ENCODE measurements around the gene ZNHIT3.
"Not testable (repeated sequence)": the region's sequence is repeated elsewhere in the genome, so short reads cannot be mapped to it uniquely, and the experiment has no call there.

The ZNHIT3 gene

DNA sequence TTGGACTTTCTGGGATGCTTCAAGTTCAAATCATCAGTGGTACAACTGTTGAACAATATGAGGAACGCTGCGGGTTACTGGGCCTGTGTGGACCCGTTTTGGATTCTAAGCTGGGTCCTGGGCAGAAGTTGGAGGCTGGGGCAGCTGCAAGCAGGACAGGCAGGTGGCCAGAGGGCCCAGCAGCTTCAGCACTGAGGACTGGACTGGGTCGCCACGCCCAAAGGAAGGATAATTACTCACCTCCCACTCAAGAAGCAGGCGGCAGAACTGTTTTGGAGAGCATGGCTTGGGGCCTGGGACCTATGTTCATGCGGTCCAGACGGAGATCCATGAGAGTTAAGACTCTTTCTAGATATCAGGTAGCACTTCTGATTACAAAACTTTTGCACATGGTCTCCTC, 1.5 kb upstream of the ZNHIT3 start:
- no peak for DNase-seq

DNA sequence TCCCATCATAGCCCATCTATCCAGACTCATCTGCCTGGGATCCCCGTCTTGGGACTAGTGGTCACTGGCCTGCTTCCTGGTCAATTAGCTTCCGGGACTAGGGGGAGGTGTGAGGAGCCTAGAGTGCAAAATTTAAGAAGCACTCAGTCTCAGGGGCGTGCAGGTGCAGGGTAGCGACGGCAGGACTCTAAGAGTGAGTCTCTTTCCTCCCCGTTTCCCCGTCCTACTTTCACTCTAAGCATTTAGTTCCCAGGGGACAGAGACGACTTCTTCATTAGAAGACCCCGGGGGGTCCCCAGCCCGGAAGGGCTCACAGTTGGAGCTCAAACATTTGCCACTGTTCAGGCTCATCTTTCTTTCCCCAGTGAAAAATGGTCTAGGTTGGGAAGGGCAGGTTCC, 677 bp upstream of the ZNHIT3 start:
- DNase-seq, result no peak

DNA sequence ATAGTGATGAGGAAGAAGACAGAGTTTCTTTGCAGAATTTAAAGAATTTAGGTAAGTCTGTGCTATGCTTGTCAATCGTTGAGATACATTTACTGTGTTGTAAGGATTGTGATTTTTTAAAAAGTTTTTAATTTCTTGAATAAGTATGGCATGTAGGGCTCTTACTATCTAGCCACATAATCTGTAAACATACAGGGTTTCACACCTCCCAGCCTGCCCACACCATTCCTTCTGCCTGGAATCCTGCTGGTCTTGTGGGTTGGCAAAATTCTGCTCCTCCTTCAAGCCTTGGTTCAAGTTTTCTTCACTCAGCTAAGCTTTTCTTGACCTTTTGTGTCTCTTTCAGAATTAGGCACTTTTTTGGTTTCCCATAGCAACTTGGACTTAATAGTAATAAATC, 7.5 kb downstream of the ZNHIT3 start:
- DNase-seq, result no peak

DNA sequence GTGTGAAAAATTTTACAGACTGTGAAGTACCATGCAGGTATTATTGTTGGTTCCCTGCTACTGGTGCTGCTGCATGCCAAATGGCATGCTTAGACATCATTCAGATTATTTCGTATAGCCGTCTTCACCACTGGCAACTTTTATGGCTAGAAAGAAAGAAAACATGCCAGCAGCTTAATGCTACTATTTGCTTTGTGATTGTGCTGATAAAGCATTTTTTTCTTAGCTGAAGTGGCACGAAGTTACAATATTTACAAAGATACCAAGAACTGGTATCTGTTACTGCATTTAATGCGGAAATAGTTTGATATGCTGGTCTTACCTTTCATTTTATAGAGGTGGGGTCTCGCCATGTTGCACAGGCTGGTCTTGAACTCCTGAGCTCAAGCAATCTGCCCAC, 8.2 kb downstream of the ZNHIT3 start:
- DNase-seq, result no peak

DNA sequence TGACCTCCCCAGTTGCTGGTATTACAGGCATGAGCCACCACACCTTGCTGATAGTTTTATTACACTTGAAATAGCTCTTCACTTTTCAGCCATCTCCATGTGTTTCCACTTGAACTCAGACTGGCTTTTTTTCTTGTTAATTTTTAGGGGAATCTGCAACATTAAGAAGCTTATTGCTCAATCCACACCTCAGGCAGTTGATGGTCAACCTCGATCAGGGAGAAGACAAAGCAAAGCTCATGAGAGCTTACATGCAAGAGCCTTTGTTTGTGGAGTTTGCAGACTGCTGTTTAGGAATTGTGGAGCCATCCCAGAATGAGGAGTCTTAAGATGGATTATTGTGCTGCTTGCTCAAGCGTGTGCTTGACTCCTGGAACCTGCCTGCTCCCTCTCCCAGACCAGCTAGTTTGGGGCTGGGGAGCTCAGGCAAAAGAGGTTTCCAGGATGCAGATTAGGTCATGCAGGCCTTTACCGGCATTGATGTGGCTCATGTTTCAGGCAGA, 8.6 kb downstream of the ZNHIT3 start:
- no peak for DNase-seq

DNA sequence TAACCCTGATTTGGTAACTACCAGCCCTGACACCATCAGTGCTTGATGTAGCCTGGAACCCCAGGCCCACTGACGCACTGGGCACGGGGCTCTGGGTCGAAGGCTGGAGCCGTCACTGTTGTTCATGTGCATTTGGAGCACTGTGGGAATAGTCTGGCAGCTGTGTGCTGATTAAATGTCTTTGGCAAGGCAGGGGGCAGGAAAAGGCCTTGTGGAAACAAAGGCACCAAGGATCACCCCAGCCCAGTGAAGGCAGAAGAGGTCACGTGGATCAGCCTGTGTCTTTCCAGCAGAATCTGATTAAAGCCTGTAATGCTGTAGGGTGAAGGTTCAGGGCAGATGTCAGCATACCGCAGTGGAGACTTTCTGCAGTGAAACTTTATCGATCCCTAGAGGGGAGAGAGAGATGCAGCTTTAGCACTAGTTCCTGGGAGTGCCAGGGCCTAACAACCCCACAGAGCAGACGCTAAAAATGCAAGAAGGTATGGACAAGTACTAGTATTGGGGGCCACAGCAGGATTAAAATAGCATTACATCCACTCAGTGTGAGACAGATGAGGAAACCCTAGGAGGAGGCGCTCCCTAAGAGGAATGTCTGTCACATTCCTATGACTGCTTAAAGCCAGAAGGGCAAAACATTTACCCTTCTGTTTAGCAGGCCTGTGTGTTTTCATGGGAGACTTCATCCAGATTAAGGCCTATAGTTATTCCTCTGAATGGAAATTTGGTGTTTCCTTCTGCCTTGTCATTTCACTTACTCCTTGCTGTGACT, 9.7 kb downstream of the ZNHIT3 start:
- no peak for DNase-seq

DNA sequence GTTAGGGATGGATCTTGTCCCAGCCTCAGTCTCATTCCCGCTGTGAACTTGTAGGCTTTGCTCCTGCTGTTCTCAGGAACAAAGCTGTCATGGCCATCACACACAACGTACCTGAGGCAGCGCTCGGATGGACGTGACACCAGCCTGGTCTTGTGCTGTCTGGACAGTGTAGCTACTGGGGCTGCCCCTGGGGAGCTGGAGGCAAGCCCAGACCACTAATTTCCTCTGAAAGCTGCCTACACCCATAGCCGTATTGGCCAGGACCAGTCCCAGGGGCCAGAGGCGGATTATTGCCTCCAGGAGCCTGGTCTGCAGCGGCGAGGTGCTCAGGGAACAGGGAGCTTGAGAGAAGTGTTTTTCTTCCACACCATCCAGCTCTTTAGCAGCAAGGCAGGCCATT, 11.7 kb downstream of the ZNHIT3 start:
- no peak for DNase-seq

DNA sequence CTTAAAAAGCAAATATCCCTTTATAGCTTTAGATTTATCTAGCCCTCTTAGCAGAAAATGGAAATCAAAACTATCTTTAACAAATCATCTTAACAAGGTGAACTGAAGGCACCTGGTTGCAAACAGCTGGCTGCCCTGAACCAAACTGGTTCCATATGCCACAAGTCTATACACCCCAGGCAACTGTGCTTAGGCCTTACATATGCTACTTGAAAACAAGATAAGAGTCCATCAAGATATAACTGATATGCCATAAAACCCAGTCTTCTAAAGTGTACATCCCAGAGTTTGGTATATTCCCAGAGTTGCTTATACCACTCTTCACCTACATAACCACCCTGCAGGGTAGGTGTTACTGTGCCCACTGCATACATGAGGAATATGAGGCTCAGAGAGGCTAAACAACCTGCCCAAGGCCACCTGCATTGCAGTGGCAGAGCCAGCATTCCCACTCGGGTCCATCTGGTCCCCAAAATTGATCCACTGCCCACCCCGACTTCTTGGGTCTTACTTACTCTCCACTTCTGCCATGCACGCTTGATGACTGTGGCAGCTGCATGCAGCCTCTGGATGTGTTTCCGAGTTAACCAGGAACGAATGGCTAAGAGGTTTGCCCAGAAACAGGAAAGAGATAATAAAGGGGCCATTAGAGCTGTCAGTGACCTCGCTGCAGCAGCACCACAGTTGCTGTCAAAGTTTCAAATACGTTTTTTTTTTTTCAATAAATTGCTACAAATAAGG, 12.2 kb downstream of the ZNHIT3 start:
- DNase-seq, result no peak

DNA sequence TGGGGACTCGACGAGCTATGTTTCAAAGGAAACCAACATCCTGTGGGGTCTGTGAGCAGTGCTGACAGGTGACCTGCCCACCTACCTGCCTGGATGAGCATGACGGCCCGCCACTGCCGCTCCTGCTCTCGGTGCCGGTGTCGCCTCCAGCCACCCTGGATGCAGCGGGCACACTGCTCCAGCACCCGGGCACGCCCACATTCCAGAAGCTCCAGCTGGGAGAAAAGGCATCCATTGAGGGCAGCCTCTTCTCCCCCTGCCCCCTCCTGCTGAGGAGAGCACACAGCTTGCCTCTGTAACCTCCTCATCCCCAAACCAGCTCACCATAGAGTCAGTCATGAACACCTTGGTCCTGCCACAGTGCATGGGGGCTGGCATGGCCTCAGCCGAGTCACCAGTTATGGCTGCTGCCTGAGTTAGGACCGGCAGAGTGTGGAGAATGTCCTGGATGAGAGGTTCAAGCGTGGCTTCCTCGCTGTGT, 14.3 kb downstream of the ZNHIT3 start:
- DNase-seq, result no peak

DNA sequence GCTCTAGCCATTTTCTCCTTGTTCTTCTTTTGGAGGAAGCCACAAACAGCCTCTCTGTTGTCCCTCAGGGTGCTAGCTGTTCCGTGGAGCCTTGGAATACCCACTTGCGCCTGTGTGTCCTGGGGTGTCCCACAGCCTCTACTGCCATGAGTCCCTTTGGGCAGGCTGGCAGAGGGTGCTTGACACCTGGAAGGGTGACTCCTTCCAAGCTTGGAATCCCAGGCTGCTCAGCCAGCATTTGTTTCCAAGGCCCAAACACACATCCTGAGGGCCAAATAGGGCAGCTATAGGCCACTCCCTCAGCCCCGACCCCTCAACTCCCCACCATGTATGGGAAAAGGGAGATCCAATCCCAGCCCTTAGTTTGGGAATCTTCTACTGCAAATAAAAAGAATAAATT, 14.9 kb downstream of the ZNHIT3 start:
- DNase-seq, result no peak

DNA sequence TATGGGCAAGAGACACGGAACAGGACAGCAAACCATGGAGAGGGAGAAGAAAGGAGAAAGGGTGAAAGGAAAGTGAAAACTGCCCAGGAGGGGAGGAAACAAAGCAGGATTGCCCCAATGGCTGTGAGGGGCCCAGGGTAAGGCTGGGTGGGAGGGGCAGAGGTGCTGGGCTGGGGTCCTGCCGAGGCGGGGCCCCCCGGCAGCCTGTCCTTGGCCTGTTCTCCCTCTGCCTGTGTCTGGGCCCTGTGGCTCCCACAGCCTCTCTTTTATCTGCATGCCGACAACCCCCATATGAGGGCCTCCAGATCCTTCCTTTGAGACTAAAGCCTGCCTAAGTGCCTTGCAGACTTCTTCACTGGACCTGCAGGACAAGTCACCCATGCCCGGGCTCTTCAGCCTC, 15.5 kb downstream of the ZNHIT3 start:
- no peak for DNase-seq

DNA sequence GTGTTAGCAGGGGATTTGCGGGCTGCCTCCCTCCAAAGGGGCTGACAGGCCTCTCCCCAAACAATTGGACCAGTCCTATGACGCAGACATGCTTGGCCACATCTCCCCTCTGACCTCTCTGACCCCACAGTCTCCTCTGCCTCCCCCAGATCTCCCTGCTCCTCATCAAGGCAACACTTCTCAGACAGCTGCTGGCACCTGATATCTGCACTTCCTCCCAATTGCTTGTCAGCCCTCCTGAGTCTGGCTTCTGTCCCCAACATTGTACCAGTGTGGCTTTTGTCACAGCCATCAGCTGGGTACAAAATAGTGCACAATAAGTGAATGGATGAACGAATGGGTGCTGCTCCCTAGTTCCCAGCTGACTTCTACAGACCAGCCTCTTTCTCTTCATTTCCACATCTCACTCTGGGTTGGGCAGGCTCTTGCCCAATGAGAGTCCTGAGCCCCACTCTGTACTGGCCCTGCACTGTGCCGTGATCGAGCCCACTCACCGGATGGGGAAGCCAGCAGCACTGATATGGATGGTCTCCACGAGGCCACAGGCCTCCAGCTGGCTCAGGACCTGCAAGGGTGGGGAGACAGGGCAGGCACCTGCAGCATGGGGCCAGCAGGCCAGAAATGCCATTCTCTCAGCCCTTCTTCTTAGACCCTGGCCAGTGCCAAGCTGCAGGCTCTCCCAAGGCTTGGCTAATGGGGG, 17.1 kb downstream of the ZNHIT3 start:
- DNase-seq, result no peak

DNA sequence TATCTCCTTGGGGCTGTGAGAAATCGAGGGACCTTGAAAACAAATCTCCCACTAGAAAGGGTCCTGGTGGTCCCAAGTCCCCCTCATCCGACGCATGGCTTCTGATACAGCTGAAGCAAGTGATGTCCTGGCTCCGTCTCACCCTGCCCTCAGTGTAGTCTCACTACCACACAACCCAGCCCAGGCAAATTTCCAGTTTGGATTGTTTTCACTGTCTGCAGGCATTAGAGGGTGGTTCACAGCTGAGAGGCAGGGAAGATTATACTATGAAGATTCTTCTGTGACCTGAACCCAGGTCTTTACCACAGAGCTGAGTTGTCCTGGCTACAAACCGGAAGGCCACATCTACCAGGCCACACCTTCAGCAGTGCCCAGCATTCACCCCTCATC, 17.7 kb downstream of the ZNHIT3 start:
- no peak for DNase-seq

DNA sequence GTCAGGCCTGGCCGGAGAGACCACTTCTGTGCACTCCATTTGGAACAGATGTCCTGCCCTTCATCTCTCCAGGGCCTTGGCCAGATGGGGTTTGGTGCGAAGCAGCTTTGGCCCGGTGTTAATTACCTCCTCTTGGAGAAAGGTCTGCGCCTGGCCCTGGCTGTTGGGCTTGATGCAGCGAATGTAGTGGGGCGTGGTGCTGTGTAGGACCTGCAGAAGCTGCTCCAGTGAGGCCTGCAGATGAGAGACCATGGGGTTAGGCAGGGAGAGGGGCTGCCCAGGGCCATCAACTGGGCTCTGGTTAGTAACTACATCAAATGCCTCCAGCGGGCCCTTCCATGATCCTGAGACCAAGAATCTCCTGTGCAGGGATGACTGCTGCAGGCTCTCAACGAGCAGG, 18.7 kb downstream of the ZNHIT3 start:
- DNase-seq, result no peak

DNA sequence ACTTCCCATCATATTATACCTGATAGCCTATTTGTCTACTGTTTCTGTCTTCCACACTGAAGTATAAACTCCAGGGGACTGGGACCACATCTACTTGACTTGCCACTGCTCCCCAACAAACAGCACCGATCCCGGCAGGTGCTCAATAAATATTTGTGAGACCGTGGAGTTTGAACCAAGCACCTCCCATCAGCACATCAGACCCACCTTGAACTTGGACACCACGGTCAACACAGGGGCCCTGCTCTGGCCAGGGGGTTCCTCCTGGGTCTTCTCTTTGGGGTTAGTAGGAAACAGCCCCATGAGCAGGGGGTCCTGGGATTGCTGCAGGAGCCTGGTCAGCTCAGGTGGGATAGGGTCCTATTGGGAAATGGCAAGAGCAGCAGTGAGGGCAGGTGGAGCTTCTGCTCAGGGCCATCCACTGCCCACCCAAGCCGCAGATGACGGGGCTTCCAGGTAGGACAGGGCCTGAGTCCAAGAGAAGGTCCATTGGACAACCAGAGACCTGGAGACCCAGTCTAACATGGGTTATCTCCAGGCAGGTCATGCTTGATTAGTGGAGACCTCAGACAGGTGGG, 19.9 kb downstream of the ZNHIT3 start:
- DNase-seq, result no peak

DNA sequence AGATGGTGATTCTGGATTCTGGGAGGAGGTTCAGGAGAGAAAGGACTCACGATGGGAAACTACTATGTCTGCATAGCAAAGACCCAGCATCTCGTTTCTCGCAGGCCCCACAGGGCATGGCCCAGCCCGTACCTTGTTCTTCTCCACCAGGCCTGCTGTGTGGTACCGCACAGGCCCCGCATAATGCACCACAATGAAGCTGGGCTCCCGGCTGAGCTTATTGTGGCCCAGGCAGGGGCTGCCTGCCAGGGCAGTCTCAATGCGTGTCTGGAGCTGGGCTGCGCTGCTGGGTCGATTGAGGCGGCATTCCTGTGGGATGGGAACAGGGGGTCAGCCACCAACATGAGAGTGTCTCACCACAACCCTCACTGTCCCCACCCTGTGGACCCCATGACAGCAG, 20.4 kb downstream of the ZNHIT3 start:
- no peak for DNase-seq

DNA sequence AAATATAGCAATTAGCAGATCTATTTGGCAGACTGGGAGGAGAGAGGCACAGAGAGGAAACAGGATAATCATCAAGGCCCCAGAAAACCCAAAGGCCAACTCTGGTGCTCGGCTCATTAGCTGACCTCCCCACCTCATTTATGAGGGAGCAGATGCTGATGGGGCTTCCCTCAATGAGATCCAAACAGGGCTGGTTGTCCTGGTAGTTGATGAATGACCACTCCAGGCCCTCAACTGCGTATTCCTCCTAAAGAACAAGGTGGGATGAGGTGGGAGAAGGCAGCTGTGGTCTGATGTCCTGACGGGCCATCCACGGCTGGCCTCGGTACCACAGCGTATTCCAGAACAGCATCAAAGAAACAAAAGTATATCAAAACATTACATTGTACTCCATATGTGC, 20.8 kb downstream of the ZNHIT3 start:
- DNase-seq, result no peak

DNA sequence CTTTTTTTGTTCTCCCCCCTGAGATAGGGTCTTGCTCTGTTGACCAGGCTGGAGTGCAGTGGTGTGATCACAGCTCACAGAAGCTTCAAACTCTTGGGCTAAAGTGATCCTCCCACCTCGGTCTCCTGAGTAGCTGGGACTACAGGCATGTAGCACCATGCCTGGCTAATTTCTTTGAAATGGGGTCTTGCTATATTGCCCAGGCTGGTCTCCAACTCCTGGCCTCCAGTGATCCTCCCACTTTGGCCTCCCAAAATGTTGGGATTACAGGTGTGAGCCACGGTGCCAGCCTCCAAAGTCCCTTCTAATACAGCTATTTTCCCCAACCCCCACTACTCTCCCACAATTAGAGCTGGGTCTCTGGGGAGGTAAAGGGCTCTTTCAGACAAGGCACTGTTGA, 22.0 kb downstream of the ZNHIT3 start:
- DNase-seq, result not testable (repeated sequence)

DNA sequence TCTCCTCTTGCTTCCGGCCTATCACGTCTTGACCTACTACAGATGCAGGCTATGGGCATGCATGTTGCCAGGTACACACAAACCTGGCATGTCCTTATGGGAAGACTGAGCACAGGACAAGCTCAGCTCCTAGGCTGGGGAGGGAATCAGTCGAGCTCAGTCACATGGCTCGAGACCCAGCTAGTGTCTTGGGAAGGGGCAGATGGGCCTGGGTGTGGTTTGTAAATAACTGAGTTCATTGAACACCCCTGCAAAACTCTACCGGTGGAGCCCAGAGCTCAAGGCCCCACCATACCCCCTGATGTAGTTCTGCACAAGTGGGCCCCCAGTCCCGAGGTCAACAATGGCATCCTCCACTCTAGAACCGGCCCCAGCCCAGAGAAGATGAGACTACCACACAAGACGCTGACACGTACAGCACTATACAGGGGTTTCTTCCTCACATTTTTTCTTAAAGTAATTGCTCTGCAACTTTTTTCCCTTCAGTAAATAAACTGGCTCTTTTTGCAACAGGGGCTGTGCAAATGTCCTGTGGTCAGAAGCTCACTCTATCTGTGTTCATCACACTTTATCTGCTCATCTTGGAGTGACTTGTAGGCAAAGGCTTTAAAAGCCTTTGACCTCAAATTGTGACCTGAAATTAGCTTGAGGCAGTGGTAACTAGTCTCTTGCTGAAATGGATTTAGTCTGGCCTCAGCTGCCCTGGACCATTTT, 22.9 kb downstream of the ZNHIT3 start:
- no peak for DNase-seq

DNA sequence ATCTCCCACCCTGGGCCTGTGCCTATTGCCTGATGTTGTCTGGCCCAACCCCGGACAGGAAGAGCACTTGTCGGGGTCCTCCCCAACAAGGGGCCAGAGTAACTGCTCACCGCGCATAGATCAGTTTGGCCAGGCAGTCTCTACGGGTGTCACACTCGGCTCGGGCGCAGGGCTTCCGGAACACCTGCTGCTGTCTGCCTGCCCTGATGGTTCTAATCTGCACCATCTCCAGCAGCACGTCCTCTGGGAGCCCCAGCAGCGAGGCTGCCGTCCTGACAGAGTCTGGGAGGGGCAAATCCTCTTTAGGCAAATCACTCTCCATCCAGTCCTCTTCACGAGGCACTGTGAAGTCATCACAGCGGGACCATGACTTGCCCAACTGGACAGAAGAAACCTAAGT, 24.2 kb downstream of the ZNHIT3 start:
- no peak for DNase-seq

DNA sequence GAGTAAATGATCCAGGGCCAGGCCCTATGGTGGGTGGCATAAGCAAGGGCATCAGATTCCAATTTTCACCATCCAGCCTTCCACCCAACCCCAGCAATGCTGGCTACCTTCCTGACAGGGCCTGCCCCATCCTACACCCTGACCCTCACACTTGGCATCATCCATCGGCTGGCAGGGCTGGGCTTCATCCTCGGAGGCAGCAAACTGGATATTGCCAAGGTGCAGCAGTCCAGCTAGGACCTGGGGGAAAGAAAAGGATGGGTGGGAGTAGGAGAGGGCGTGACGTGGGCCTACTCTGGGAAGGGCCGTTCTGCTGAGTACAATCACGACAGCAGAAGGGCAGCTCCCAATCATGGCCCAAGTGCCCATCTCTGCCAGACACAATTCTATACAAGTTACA, 24.7 kb downstream of the ZNHIT3 start:
- DNase-seq, result no peak

DNA sequence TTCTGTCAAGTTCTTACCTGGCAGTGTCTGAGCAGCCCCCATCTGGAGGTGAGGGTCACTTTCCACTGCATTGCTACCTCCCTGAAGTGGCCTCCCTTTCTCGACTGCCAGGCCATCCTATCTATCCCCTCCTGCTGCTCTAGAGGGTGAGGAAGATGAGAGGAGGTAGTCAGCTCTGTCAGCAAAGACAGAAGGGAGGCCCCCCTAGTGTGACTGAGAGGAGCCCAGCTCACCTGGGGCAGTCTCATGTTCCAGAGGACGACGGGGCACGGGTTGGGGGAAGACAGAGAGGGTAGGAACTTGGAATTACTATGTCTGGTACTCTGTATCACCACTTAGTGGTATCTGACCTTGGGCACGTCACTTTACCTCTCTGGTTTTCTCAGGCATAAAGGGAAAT, 26.2 kb downstream of the ZNHIT3 start:
- no peak for DNase-seq

DNA sequence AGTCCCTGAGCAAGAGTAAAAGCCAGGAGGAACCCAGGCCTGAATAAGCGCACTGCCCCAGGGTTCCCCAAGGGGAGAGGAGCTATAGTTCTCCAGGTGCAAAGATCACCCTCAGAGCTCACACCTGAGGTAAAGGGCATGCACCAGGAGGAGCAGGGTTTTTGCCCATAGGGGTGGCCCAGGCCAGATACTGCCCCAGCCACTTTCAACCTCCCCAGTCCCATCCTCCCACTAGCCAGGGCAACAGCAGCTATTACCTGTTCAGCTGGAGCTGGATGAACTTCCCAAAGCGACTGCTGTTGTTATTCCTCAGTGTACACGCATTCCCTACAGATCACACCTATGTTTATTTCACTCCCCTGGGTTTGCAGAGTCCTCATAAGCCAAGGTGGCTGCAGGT, 28.4 kb downstream of the ZNHIT3 start:
- no peak for DNase-seq

Measured in stimulated activated CD4-positive, alpha-beta T cell treated with anti-CD3 and anti-CD28 coated beads, Interleukin-1b, Interleukin-23, amount 100 ng/mL, for 48 hours (primary cell).